Brain microvascular endothelial cell (primary cell): ENCODE measurements around the gene ELMO3.

Experiments used
- DNase-seq: peaks from one replicate; pipeline ENCODE4 v3.0.0-alpha.2; 2020
- H3K27ac ChIP-seq: fragments of 250-450 bp; sonication (Bioruptor Pico); 2 replicates; pipeline ENCODE4 v1.5.1; 2020; ENCODE audit warnings: mild to moderate bottlenecking, moderate library complexity
- H3K27me3 ChIP-seq: fragments of 250-450 bp; sonication (Bioruptor Pico); replicated peaks from 2 replicates; pipeline ENCODE4 v1.5.1; 2020; ENCODE audit warnings: mild to moderate bottlenecking
- H3K36me3 ChIP-seq: fragments of 250-450 bp; sonication (Bioruptor Pico); replicated peaks from 2 replicates; pipeline ENCODE4 v1.5.1; 2020; ENCODE audit warnings: mild to moderate bottlenecking
- H3K4me3 ChIP-seq: 2 replicates; pipeline ENCODE4 v1.5.1; 2011; ENCODE audit warnings: low read depth, mild to moderate bottlenecking, control low read depth, low read length, moderate library complexity
- in situ Hi-C: cut with HindIII; loops from 2 replicates; pipeline ENCODE4 v1.10.0; 2017; ENCODE audit warnings: low sequenced_read_pairs, low pct_ligation_motif_present
- TF ChIP-seq, protein P1 (sequence below): IDR thresholded peaks from 2 replicates; pipeline ENCODE4 v1.5.1; 2011; ENCODE audit warnings: low read depth, mild to moderate bottlenecking, moderate library complexity, low read length, control low read depth, inconsistent platforms; ENCODE audit errors: missing control alignments

The ELMO3 gene

GRCh38 chr16:67248073-67248400, 49.1 kb downstream of the ELMO3 start:
- DNase-seq, result no peak
- H3K27me3 ChIP-seq, result no peaks in the 10 kb centered on the region
- in situ Hi-C loops, result no loop called here
- peak overlapping the region; percentile 60 for H3K4me3 ChIP-seq
- TF ChIP-seq, protein P1, sequence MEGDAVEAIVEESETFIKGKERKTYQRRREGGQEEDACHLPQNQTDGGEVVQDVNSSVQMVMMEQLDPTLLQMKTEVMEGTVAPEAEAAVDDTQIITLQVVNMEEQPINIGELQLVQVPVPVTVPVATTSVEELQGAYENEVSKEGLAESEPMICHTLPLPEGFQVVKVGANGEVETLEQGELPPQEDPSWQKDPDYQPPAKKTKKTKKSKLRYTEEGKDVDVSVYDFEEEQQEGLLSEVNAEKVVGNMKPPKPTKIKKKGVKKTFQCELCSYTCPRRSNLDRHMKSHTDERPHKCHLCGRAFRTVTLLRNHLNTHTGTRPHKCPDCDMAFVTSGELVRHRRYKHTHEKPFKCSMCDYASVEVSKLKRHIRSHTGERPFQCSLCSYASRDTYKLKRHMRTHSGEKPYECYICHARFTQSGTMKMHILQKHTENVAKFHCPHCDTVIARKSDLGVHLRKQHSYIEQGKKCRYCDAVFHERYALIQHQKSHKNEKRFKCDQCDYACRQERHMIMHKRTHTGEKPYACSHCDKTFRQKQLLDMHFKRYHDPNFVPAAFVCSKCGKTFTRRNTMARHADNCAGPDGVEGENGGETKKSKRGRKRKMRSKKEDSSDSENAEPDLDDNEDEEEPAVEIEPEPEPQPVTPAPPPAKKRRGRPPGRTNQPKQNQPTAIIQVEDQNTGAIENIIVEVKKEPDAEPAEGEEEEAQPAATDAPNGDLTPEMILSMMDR, result no peak
- H3K27ac ChIP-seq, result no peak overlapping the region
- H3K36me3 ChIP-seq, result no peaks in the 10 kb centered on the region

DNA sequence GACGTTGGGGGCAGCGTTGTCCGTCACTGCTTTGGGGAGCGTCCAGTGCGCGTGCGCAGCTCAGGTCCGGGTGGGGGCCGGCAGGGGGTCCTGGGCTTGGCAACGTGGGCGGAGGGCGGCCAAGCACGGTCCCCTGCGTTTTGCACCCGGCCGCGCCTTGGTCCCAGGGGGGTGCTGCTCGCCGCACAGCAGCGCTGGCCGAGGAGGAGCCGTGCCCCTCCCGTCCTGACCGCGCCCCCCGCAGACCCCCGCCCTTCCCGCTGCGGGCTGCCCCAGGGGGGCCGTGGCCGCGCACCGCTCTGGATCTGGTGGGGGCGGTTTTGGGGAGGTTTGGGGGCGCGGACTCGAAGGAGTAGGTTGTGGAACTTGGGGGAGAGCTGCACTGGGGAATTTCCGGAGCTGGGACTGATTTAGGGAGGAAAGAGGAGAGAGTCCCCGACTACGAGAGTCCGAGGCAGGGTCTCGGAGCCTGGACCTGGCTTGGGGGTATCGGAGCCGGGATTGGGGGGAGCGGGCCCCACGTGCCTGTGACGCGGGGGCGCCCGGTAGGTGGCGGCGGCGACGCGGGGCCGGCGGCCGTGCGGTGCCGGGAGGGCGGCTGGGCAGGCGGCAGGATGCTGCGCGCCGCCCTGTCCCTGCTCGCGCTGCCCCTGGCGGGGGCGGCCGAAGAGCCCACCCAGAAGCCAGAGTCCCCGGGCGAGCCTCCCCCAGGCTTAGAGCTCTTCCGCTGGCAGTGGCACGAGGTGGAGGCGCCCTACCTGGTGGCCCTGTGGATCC, 49.7 kb downstream of the ELMO3 start, which contains the start of gene SLC9A5:
Gene SLC9A5 (plus strand): TSS at position 579 of the 777 bp plus-strand sequence. CDS start 36 bp downstream, at position 615.
- no peaks in the 10 kb centered on the region for H3K27me3 ChIP-seq
- no peak within 1 kb of the TSS for H3K27ac ChIP-seq
- in situ Hi-C loops, result no loop called here
- no peak for DNase-seq
- TF ChIP-seq, protein P1, result peak; percentile 20
- no peaks in the 10 kb centered on the region for H3K36me3 ChIP-seq
- peak within 1 kb of the TSS; percentile 60 for H3K4me3 ChIP-seq

GRCh38 chr16:67249178-67250044, 50.5 kb downstream of the ELMO3 start:
- TF ChIP-seq, protein P1, result no peak
- in situ Hi-C loops, result no loop called here
- no peaks in the 10 kb centered on the region for H3K36me3 ChIP-seq
- H3K4me3 ChIP-seq, result peak overlapping the region; percentile 60
- H3K27me3 ChIP-seq, result no peaks in the 10 kb centered on the region
- H3K27ac ChIP-seq, result no peak overlapping the region
- no peak for DNase-seq

GRCh38 chr16:67250045-67250327, 51.1 kb downstream of the ELMO3 start:
- H3K4me3 ChIP-seq, result no peak overlapping the region
- no peak for DNase-seq
- H3K36me3 ChIP-seq, result no peaks in the 10 kb centered on the region
- no peaks in the 10 kb centered on the region for H3K27me3 ChIP-seq
- TF ChIP-seq, protein P1, result no peak
- in situ Hi-C loops, result no loop called here
- no peak overlapping the region for H3K27ac ChIP-seq

DNA sequence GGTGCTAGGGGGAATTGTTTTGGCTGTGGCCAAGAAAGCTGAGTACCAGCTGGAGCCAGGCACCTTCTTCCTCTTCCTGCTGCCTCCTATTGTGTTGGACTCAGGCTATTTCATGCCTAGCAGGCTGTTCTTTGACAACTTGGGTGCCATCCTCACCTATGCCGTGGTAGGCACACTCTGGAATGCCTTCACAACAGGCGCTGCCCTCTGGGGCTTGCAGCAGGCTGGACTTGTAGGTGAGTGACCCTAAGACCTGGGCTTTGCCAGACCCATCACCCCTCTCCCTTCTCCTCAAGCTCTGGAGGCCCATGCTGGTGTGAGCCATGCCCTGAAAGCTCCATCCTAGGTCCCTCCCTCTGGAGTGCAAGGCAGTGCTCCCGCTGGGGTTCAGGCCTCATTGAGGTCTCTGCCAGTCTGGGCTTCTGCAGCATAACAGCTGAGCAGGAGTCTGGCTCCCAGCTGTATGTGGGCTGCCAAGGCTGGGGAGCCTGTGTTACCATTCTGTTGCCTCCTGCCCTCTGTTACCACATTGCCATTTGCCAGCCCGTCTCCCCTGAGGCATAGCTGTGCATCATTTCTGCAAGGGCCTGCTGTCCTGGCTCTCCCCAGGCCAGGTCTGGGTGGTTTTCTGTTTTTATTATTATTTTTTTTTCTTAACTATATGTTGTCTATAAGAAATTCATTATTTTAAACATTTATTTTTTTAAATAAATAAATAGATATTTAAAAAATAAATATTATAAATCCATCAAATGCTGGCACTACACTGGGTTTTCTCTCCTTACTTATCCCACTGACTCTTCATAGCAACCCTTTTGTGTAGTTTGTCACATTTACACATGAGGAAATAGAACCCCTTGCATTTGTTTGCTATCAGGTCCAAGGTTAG, 53.9 kb downstream of the ELMO3 start:
- TF ChIP-seq, protein P1, result no peak
- no peaks in the 10 kb centered on the region for H3K27me3 ChIP-seq
- H3K27ac ChIP-seq, result no peak overlapping the region
- H3K36me3 ChIP-seq, result no peaks in the 10 kb centered on the region
- in situ Hi-C loops, result no loop called here
- DNase-seq, result no peak
- no peak overlapping the region for H3K4me3 ChIP-seq
